Right atrium auricular region (tissue), 2 donors: Measurements from ENCODE around the gene SLC66A2. TPM values are rescaled to one million over a fixed set of nuclear protein-coding genes. Genes with fewer than 3 reads are reported as not detected.
"Not testable (repeated sequence)": the region's sequence is repeated elsewhere in the genome, so short reads cannot be mapped to it uniquely, and the experiment has no call there.

ENCODE experiments used
- DNase-seq: peaks from one replicate; pipeline ENCODE4 v3.0.0-alpha.2; 2019; ENCODE audit warnings: low spot score
- H3K27ac ChIP-seq, 2 donors: fragments of 200-600 bp; sonication (generic); 1 replicate in 1 of 2; 2 replicates in 1 of 2; pipeline ENCODE4 v1.5.1; 2016 to 2019
- H3K27me3 ChIP-seq, 2 donors: fragments of 200-600 bp; sonication (generic); one replicate each; pipeline versions ENCODE4 v1.5.1 to v1.6.0; 2017 to 2019
- H3K36me3 ChIP-seq: fragments of 200-600 bp; sonication (generic); one replicate; pipeline ENCODE4 v1.5.1; 2016
- H3K4me1 ChIP-seq, 2 donors: fragments of 200-600 bp; sonication (generic); one replicate each; pipeline versions ENCODE4 v1.5.1 to v1.6.0; 2017 to 2019
- H3K4me3 ChIP-seq, 2 donors: fragments of 200-600 bp; sonication (generic); 1 replicate in 1 of 2; 2 replicates in 1 of 2; pipeline ENCODE4 v1.5.1; 2017 to 2019; ENCODE audit warnings: mild to moderate bottlenecking in 1 of 2, moderate library complexity in 1 of 2
- H3K9me3 ChIP-seq, 2 donors: fragments of 200-600 bp; sonication (generic); one replicate each; pipeline ENCODE4 v1.5.1; 2019
- CTCF ChIP-seq, 2 donors: fragments of 200-600 bp; sonication (generic); IDR thresholded peaks; one replicate each; pipeline ENCODE4 v1.5.1; 2019; ENCODE audit warnings: antibody characterized with exemption in 2 of 2
- total RNA-seq, 2 donors: library from RNA; depleted of rRNA; stranded (reverse); fragments of >200 nt; gene quantifications; one replicate each; pipeline ENCODE4 v1.1.0, GENCODE V29; 2016

SLC66A2 gene
- total RNA-seq, 2 donors from 2014 or later, result 21.4 to 22.9 TPM

DNA sequence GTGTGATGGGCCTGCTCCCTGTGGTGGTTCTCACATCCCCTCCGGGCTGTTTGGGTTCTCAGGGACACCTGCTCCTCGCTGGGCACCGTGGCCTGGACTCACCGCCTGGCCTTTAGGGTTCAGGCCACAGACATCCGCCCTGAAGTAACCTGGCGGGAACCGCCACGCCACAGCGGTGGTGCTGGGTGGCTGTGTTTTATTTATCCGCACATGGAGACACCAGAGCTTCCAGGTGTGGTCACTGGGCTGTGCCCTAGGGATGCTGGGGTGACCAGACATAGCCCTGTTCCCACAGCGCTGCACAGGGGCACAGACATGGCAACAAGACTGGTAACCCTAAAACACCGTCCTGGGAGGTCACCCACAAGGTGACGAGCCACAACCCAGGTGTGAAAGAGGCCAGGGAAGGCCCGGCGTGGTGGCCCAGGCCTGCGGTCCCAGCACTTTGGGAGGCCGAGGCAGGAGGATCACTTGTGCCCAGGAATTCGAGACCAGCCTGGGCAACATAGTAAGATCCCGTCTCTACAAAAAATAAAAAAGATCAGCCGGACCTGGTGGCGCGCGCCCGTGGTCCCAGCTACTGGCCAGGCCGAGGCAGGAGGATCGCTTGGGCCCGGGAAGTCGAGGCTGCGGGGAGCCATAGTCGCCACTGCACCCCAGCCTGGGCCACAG lies 12.3 kb upstream of the SLC66A2 start:
- DNase-seq, result no peak
- peak overlapping the region; percentile 65 to 75 for H3K27ac ChIP-seq
- H3K9me3 ChIP-seq, result no peaks in the 10 kb centered on the region
- peak overlapping the region; percentile 50 to 71 for H3K4me3 ChIP-seq
- no peaks in the 10 kb centered on the region for H3K27me3 ChIP-seq
- H3K36me3 ChIP-seq, result no peaks in the 10 kb centered on the region
- no peak for TF ChIP-seq CTCF (IDR thresholded peaks at IDR 0.05)
- peaks cover 0 to 18% of the 10 kb centered on the region in 2 donors for H3K4me1 ChIP-seq

DNA sequence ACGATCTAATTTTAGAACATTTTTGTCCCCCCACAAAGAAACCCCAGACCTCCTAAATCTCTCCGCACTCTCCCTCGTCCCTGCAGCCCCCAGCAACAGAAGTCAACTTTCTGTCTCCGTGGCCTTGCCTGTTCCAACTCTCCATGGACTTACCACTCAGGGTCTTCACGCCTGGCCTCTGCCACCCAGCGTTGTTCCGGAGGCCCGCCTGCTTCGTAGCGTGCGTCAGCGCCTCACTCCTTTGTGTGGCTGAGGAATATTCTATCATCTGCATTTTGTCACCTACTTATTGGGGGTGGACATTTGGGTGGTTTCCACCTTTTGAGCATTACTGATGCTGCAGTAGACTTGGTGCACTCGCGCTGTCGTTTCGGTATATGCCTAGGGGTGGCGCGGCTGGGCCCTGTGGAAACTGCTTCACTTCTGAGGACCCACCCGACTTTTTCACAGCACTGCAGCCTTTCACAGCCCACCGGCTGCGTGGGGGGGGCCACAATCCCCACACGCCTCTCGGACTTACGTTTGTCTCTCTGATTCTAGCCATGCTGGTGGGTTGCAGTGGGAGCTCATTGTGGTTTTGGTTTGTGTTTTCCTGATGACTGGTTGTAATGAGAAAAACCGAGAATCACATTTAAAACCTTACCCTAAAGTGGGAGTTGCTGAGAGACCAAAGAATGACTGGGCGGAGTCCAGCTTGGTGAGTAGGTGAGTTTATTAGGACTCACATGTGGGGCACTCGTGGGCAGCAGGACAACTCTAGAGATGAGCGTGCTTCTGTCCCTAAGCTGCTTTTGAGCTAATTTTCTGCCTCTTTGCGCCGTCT lies 11.6 kb upstream of the SLC66A2 start:
- Histone ChIP-seq H3K36me3 (no peaks in the 10 kb centered on the region), H3K4me3 (no peak overlapping the region), H3K27ac (no peak overlapping the region), H3K4me1 (peaks cover 0 to 18% of the 10 kb centered on the region in 2 donors), H3K9me3 (no peaks in the 10 kb centered on the region), H3K27me3 (no peaks in the 10 kb centered on the region)
- no peak for DNase-seq
- no peak for TF ChIP-seq CTCF (IDR thresholded peaks at IDR 0.05)

DNA sequence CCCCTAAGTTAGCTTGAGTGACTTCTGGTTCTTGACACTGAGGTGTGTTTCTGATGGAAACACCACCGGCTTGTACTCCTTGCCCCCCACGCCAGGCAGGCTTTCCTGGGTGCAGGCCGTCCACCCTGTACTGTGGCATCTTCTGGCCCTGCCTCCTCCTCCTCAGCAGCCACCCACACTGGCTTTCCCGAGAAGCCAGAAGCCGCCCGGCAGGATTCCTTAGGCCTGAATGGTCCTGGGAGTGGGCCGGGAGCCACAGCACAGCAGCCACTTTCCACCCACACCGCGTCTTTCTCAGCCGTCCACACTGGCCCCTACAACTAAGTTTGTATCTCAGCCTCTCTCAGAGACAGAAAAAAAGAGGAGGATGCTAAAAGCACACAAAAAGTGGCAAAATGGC lies 10.9 kb upstream of the SLC66A2 start:
- TF ChIP-seq CTCF (IDR thresholded peaks at IDR 0.05), result no peak

DNA sequence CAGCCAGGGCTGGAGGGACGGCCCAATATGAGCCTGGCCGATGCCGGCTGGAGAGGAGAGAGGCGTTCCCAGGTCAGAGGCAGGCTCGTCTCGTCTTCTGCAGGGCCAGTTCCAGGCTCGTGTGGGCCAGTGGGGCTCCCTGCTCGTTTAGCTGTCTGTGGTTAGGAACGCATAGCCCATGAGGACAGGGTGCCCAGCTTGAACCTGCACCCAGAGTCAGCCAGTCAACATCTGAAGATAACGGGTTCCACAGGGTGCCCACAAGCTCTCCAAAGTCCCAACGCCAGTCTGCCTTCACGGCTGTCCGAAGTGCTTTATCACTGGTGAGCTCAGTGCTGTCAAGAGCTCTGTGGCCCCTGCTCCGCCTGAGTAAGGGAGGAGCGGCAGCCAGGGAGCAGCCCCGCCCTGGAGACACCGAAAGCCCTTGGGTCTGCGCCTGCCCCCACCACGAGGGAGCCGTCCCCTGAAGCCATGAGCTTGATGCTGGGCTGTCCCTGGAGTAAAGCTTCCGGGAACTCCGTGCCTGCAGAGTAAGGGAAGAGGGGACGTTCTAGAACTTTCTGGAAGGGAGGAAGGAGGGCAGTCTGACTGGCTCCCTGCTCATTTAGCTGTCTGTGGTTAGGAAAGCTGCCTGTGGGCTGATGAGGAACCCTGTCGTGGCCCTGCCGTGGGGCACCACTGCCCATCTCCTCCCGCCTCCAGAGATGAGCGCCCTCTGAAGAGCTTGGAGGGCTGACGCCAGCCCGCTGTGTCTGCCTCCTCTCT lies 10.3 kb upstream of the SLC66A2 start:
- no peaks in the 10 kb centered on the region for H3K27me3 ChIP-seq
- H3K4me3 ChIP-seq, result no peak overlapping the region
- TF ChIP-seq CTCF (IDR thresholded peaks at IDR 0.05), result no peak
- no peaks in the 10 kb centered on the region for H3K36me3 ChIP-seq
- no peak overlapping the region for H3K27ac ChIP-seq
- DNase-seq, result no peak
- H3K4me1 ChIP-seq, result peaks cover 0 to 18% of the 10 kb centered on the region in 2 donors
- no peaks in the 10 kb centered on the region for H3K9me3 ChIP-seq

More for the DNA sequence above, 10.9 kb upstream of the SLC66A2 start:
- H3K27ac ChIP-seq, result no peak overlapping the region
- no peak overlapping the region for H3K4me3 ChIP-seq
- H3K9me3 ChIP-seq, result no peaks in the 10 kb centered on the region
- peaks cover 0 to 18% of the 10 kb centered on the region in 2 donors for H3K4me1 ChIP-seq
- no peaks in the 10 kb centered on the region for H3K36me3 ChIP-seq
- no peak for DNase-seq
- no peaks in the 10 kb centered on the region for H3K27me3 ChIP-seq

DNA sequence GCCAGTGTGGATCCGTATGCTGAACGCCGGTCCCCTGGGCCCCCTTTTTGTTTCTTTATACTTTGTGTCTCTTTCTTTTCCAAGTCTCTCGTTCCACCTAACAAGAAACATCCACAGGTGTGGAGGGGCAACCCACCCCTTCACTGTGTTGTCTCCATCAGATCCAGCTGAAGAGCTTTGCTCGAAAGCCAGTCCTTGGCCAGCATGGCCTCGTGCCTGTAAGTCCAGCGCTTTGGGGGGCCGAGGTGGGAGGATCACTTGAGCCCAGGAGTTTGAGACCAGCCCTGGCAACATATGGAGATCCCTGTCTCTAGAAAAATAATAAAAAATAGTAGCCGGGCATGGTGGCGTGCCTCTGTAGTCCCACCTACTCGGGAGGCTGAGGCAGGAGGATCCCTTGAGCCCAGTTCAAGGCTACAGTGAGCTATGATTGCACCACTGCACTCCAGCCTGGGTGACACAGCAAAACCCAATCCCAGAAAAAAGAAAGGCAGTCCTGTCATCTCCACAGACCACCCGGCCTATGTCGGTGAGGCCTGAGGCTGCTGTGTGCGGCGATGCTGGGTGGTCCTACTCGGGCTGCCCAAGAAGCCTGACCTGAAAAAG lies 9.6 kb upstream of the SLC66A2 start:
- H3K36me3 ChIP-seq, result no peaks in the 10 kb centered on the region
- peaks cover 0 to 18% of the 10 kb centered on the region in 2 donors for H3K4me1 ChIP-seq
- TF ChIP-seq CTCF (IDR thresholded peaks at IDR 0.05), result no peak
- H3K9me3 ChIP-seq, result no peaks in the 10 kb centered on the region
- H3K27ac ChIP-seq, result no peak overlapping the region
- H3K27me3 ChIP-seq, result no peaks in the 10 kb centered on the region
- no peak for DNase-seq
- H3K4me3 ChIP-seq, result no peak overlapping the region

DNA sequence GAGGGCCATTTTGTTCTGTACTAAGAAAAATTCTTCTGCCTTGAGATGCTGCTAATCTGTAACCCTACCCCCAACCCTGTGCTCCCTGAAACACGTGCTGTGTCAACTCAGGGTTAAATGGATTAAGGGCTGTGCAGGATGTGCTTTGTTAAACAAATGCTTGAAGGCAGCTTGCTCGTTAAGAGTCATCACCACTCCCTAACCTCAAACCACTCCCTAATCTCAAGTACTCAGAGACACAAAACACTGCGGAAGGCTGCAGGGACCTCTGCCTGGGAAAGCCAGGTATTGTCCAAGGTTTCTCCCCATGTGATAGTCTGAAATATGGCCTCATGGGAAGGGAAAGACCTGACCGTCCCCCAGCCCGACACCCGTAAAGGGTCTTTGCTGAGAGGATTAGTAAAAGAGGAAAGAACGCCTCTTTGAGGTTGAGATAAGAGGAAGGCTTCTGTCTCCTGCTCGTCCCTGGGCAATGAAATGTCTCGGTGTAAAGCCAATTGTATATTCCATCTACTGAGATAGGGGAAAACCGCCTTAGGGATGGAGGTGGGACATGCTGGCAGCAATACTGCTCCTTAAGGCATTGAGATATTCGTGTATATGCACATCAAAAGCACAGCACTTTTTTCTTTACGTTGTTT lies 8.8 kb upstream of the SLC66A2 start:
- not testable (repeated sequence) for DNase-seq, H3K27me3 ChIP-seq, H3K9me3 ChIP-seq, H3K4me3 ChIP-seq, H3K36me3 ChIP-seq, H3K27ac ChIP-seq
- peaks cover 0 to 13% of the 10 kb centered on the region in 2 donors for H3K4me1 ChIP-seq
